Measurements from ENCODE around the gene INSYN2B. TPM values are rescaled to one million over a fixed set of nuclear protein-coding genes. Genes with fewer than 3 reads are reported as not detected.

Gene INSYN2B
- not detected for total RNA-seq
- long read RNA-seq, partial matches to known transcripts, result 0 of 1 reads
- long read RNA-seq, other reads (novel, unspliced or antisense), result 1 of 1 reads

DNA sequence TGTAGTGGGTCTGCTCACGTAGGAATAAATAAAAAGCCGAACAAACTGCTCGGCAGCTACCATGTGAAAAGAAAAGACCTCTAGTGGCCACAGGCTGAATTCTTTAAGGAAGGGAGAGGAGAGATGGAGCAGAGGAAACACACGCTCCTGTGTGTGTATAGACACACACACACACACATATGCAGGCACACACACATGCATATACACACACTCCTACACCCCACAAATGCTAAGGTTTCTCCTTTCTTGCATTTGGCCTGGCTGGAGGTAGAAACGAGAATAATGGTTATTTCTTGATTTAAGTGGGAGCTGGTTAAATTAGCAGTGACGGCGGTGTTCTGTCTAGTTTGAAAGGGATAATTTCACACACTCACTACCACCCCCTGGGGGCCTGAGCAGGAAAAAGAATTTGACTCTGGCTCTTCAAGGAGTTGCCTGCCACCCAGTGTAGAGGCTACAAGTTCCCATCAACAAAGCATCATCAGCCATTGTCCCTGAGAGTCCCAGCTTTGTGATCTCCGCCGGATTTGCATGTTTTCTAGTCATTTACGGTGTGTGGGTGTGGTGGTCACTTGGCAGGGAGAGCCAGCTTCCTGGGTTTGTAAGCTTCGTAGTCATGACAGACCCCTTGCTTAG lies at the start of gene INSYN2B:
TSS of gene INSYN2B (minus strand) at position 78 of the 636 bp plus-strand sequence. CDS start 96,597 bp downstream, outside the sequence.
- intact Hi-C loops (cut with DNase I), result loop anchor here (2.0 kb wide), 1 partner anchor 278 kb away; no protein-coding TSS in a partner anchor
- DNase-seq (ENCODE audit: low spot score), result no peak

DNA sequence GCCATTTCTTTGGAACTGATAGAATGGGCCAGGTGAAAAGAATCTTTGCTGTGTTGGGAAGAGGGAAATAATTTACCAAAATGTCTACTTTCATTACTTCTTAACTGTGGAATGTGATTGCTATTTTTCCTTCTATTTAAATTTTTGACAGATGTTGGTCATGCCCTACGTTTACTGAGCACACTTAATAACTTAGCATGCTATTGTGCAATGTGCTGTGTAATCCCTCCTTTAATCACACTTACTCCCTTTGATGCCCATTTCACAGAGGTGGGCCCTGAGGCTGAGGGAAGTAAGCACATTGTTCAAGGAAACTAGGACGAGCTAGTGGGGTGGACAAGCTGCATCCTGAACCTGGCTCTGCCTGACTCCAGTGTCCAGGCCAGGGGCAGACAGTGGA lies 47.8 kb upstream of the INSYN2B start:
- intact Hi-C loops (cut with DNase I), result no loop called here
- DNase-seq (ENCODE audit: low spot score), result no peak

DNA sequence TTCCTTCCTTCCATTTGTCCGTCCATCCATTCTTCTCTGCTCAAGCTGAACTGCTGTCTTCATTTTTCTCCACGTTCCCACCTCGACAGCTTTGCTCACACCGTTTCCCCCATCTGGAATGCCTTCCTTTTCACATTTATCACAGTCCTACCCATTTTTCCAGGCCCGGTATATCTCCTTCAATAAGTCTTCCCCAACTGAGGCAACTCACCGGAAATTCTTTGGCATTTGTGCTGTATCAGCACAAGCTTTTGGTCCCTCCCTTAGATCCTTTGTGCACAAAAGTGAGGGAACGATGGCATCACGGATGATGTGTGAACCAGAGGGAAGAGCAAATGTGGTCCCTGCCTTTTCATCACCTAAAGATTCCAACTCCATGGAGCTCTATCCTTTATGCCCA lies 45.6 kb upstream of the INSYN2B start:
- no peak for DNase-seq (ENCODE audit: low spot score)
- intact Hi-C loops (cut with DNase I), result no loop called here

GRCh38 chr5:170021506-170021905 lies 41.2 kb upstream of the INSYN2B start:
- no peak for DNase-seq (ENCODE audit: low spot score)
- intact Hi-C loops (cut with DNase I), result no loop called here

DNA sequence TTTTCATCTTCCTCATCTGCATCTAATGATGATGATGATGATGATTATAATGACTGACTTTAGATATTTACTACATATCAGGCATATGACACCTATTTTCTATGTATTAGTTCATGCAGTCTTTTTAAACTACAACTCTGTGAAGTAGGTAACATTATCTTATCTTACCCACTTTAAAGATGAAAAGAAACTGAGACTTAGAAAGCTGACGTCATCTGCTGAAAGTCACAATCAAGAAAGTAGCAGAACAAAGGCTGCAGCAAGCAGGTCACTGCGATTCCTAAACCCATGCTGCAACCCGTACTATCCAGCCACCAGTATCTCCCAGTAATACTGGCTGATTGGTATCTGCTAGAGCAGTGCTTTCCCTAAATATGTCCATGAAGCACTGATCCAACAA lies 40.1 kb upstream of the INSYN2B start:
- DNase-seq (ENCODE audit: low spot score), result no peak
- intact Hi-C loops (cut with DNase I), result no loop called here

DNA sequence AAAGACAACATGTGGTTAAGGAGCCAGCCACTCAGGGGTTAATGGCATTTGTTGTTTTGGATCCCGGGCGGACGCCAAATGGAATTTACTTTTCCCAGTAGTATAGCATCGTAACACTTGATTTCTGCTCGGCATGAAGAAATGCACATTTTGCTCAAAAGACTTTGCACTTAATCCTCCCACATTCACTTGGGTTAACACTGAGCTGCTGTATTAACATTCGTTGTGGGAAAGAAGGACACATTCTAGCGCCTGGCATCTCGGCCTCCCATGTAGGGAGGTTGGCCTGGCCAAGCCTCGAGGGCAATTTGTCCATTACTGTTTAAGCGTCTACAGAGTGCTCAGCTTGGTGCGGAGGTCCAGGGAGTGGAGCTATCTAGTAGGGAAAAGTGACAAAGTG lies 32.3 kb upstream of the INSYN2B start:
- DNase-seq (ENCODE audit: low spot score), result no peak
- intact Hi-C loops (cut with DNase I), result no loop called here

DNA sequence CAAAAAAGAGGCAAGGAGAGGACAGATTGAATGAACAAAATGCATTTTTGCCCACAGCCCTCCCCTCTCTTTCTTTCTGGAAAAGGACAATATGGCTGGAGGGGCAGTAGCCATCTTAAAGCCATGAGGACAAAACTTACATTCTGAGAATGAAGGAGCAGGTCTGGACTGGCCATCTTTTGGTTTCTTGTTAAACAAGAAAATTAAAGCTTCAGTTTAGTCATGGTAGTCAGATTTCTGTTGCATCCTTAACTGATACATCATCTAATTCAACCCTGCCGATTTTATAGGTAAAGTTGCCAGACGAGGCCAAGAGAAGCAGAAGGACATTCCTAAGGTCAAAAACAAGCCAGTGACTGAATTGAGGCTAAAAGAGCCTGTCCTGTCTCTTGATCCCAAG lies 31.5 kb upstream of the INSYN2B start:
- intact Hi-C loops (cut with DNase I), result no loop called here

DNA sequence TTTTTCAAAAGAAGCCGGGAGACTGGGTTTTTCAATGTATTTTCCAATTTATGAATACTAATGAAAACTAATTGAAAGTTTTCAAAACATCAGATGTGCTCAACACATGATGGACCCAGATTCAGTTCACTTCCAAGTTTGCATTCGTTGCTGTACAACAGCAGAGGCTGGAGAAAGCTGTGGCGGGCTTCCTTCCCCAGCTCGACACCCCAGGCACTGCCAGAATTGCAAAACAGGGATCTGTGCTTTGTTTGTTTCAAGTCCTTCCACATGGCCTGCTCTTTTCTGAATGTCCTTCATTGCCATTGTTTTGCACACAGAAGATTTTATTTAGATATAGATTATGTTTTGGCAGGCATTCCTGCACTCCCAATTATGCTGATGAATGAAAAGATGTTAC lies 30.3 kb upstream of the INSYN2B start:
- intact Hi-C loops (cut with DNase I), result no loop called here
- DNase-seq (ENCODE audit: low spot score), result no peak

More for the DNA sequence above, 31.5 kb upstream of the INSYN2B start:
- DNase-seq (ENCODE audit: low spot score), result no peak

GRCh38 chr5:170008376-170008775 lies 28.1 kb upstream of the INSYN2B start:
- intact Hi-C loops (cut with DNase I), result no loop called here

DNA sequence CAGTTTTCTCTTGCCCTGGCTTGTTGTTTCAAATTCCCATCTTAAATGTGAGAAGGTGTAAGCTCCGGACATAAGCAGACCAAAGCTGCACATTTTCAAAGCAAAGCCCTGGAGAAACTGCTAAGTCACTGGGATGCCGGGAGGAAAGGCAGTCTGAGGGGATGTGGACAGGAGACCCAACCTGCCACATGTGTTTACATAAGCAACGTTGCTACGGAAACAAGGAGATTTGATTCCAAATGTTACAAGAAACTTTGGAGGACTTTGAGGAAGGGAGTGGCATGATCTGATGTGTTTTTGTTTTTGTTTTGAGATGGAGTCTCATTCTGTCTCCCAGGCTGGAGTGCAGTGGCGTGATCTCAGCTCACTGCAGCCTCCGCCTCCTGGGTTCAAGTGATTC lies 25.7 kb upstream of the INSYN2B start:
- DNase-seq (ENCODE audit: low spot score), result no peak
- intact Hi-C loops (cut with DNase I), result loop anchor here (1.0 kb wide), 1 partner anchor 10 kb away; no protein-coding TSS in a partner anchor

More at GRCh38 chr5:170008376-170008775, 28.1 kb upstream of the INSYN2B start:
- no peak for DNase-seq (ENCODE audit: low spot score)

- no peak for DNase-seq (ENCODE audit: low spot score)
- intact Hi-C loops (cut with DNase I), result no loop called here
These were observed 19.9 kb upstream of the INSYN2B start for GRCh38 chr5:170000155-170000554.

DNA sequence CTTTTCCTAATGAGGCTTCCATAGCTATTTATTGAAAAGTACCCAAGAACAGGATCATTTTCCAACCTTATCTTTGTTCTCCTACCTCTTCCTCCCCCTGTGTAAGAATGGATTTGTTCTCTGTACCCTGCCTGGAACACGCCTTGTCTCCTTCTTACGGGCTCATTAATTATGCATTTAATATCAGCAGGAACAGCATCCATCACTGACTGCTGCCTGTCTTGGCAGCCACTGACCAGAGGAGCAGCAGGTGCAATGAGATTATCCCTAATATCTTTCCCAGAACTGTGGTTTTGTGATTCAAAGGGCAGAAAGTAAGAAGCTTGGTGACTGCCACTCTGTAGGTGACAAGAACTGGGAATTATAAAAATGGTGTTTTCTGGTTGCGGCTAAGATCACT lies 19.3 kb upstream of the INSYN2B start:
- intact Hi-C loops (cut with DNase I), result no loop called here
- no peak for DNase-seq (ENCODE audit: low spot score)

DNA sequence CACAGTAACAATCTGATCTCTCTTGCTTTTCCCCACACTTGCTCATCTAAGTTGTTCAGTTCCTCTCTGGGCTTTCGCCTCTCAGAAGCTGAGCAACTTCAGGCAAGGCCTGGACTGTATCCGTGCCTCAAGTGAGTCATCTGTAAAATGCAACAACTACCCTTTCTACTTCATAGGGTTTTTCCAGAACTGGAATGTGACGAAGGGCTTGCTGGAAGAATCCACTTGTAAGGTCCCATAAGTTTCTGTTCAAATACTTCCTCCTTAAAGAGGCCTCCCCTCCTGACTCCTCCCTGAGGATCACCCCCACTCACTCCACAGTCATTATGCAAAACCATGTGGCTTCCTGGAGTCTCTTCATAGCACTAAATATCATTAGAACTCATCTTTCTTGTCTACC lies 17.5 kb upstream of the INSYN2B start:
- peak; percentile 20 for DNase-seq (ENCODE audit: low spot score)
- intact Hi-C loops (cut with DNase I), result no loop called here

DNA sequence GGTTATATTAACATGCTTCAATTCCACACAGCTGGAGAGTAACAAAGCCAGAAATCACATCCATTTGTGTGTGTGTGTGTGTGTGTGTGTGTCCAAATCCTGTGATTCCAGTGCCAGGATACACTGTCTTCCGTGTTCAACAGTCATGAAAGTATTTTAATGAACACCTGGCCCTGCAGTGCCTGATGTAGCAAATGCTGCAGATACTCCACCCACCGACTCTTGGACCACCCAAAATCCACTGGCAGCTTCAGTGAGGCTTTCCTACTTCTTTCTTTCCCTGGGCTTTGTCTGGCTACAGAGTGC lies 13.1 kb upstream of the INSYN2B start:
- DNase-seq (ENCODE audit: low spot score), result no peak

GRCh38 chr5:169992789-169993484 lies 12.6 kb upstream of the INSYN2B start:
- DNase-seq (ENCODE audit: low spot score), result no peak
- intact Hi-C loops (cut with DNase I), result no loop called here

More for the DNA sequence above, 13.1 kb upstream of the INSYN2B start:
- intact Hi-C loops (cut with DNase I), result no loop called here

DNA sequence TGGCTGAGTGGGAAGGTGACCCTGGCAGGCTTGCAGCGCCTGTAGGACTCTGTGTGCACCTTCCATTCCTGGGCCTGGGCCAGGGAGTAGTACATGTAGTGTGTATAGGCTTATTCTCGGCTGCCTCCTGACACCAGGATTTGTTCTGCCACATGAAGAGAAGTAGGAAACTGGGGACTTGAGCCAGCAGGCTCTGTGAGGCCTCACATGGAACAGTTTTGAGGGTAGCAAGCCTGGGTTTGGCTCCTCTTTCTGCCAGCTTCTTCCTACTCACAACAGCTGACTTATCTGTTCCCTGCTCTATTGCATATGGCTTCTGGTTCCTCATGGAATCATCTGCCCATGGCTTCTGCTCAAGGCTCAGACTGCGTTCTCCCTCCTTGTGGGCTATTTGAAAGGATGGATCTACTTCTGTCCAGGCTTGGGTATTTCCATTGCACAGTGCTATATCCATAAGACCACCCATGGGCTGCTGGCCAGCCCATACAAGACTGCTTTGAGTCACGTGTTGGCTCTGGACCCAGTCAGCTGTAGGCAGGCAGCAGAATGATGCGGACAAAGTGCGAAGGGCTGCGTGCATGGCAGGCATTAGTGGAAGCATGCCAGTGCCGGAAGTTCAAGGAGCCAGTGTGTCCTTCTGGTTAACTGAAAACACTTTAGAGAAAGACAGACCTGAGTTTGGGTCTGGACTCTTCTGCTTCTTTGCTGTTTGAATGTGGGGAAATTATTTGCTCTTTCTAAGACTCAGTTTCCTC lies 11.0 kb upstream of the INSYN2B start:
- intact Hi-C loops (cut with DNase I), result no loop called here
- no peak for DNase-seq (ENCODE audit: low spot score)

- DNase-seq (ENCODE audit: low spot score), result no peak
- intact Hi-C loops (cut with DNase I), result no loop called here
These were observed 9.1 kb upstream of the INSYN2B start for GRCh38 chr5:169989365-169989764.

GRCh38 chr5:169988947-169989346 lies 8.7 kb upstream of the INSYN2B start:
- intact Hi-C loops (cut with DNase I), result no loop called here
- DNase-seq (ENCODE audit: low spot score), result no peak

DNA sequence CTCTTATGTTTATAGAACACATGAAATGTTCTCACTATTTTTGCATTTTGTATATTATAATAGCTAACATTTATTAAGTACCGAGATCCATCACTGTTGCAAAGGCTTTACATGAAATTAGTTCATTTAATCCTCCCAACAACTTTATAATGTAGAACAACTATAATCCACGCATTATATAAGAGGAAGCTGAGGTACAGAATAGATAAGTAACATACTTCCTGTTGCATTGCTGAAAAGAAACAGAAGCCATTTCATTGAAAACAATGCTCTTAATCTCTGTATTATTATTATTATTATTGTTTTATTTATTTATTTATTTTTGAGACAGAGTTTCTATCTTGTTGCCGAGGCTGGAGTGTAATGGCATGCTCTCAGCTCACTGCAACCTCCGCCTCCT lies 7.9 kb upstream of the INSYN2B start:
- intact Hi-C loops (cut with DNase I), result no loop called here
- DNase-seq (ENCODE audit: low spot score), result no peak

GRCh38 chr5:169979871-169980270 lies 424 bp downstream of the INSYN2B start:
- no peak for DNase-seq (ENCODE audit: low spot score)
- intact Hi-C loops (cut with DNase I), result loop anchor here (2.0 kb wide), 1 partner anchor 277 kb away; no protein-coding TSS in a partner anchor

DNA sequence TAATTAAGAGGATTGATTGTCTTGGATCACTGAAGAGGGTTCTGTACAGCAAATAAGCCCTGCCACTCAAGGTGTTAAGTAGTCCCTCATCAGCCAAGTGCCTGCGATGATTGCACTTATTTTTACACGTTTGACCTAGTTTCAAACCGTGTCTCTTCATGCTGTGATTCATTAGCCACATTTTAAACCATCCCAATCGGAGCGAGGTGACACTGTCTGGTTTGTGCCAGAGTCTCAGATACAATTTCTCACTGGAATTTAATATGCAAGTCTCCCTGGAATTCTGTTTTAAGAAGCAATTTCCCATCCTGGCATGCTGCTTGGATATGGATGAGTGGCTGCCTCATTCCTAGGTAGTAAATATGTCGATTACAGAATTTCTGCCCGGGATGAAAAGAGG lies 1.6 kb downstream of the INSYN2B start:
- no peak for DNase-seq (ENCODE audit: low spot score)
- intact Hi-C loops (cut with DNase I), result no loop called here

Data from cardiac septum (tissue), 1 donor.